Muscle layer of colon (tissue), 2 donors: ENCODE results near the gene CNDP1.

ENCODE experiments used
- H3K27ac ChIP-seq: one replicate; pipeline ENCODE4 v1.7.0; 2013; ENCODE audit warnings: low read depth, mild to moderate bottlenecking, low read length, moderate library complexity
- H3K27me3 ChIP-seq, 2 donors: one replicate each; pipeline ENCODE4 v1.7.0; 2013; ENCODE audit warnings: low read length in 2 of 2, mild to moderate bottlenecking in 2 of 2; ENCODE audit not compliant: insufficient read depth in 2 of 2, control insufficient read depth in 1 of 2
- H3K36me3 ChIP-seq: one replicate; pipeline ENCODE4 v1.7.0; 2013; ENCODE audit warnings: mild to moderate bottlenecking, low read length; ENCODE audit not compliant: insufficient read depth
- H3K4me1 ChIP-seq: one replicate; pipeline ENCODE4 v1.7.0; 2013; ENCODE audit warnings: mild to moderate bottlenecking, low read length; ENCODE audit not compliant: insufficient read depth
- H3K4me3 ChIP-seq, 2 donors: one replicate each; pipeline ENCODE4 v1.7.0; 2013; ENCODE audit warnings: low read length in 2 of 2, low read depth in 1 of 2, mild to moderate bottlenecking in 1 of 2, moderate library complexity in 1 of 2
- H3K9ac ChIP-seq: one replicate; pipeline ENCODE4 v1.7.0; 2013; ENCODE audit warnings: low read length
- H3K9me3 ChIP-seq: one replicate; pipeline ENCODE4 v1.7.0; 2013; ENCODE audit warnings: mild to moderate bottlenecking, low read length
- donor health status: abdominal sarcoma.
- donor health status: Adenocarcinoma of cecum.

Gene CNDP1

DNA sequence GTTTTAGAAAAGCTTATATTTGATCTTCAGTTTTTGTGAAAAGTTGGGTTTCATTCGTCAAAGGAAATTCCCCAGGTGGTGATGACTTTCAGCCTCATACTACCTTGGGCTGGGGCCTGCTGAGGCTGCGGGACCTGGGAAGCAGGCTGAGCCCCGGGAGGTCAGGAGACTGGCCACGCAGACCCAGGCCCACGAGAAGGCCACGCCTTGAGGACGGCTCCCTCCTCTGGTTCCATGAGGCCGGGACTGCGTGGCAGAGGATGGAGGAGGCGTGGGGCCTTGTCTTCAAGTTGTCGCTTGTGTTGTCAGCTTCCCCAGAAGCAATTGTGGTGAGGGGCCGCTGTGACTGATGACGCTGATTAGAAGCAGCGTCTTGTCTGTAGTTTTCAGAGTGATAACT is 26.4 kb upstream of the CNDP1 start:
- H3K27me3 ChIP-seq: no peaks in the 10 kb centered on the region
- no peak overlapping the region for H3K27ac ChIP-seq
- no peak overlapping the region for H3K9ac ChIP-seq
- H3K9me3 ChIP-seq: no peaks in the 10 kb centered on the region
- H3K4me3 ChIP-seq: no peak overlapping the region
- H3K4me1 ChIP-seq: peaks cover 4% of the 10 kb centered on the region
- H3K36me3 ChIP-seq: peaks cover 80% of the 10 kb centered on the region

DNA sequence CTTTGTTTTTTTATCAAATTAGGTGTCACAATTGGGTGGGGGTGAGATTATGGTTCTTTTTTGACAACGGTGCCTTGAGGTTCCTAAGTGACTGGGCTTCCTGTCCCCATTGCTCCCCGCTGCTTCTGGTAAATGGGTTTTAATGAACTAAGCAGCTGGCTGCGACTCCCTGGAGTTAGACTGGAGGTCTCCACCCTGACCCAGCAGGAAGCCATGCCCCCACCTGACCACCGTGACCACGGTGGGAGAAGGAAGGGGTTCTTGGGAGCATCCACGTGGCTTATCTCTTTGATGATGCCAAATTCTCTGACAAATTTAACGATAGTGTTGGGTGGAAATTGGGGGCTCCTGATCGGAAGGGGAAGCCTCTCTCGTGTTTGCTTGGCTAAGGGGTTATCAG is 25.9 kb upstream of the CNDP1 start:
- Histone ChIP-seq H3K27ac (no peak overlapping the region), H3K4me3 (no peak overlapping the region), H3K4me1 (peaks cover 4% of the 10 kb centered on the region), H3K27me3 (no peaks in the 10 kb centered on the region), H3K36me3 (peaks cover 80% of the 10 kb centered on the region), H3K9me3 (no peaks in the 10 kb centered on the region), H3K9ac (no peak overlapping the region)

DNA sequence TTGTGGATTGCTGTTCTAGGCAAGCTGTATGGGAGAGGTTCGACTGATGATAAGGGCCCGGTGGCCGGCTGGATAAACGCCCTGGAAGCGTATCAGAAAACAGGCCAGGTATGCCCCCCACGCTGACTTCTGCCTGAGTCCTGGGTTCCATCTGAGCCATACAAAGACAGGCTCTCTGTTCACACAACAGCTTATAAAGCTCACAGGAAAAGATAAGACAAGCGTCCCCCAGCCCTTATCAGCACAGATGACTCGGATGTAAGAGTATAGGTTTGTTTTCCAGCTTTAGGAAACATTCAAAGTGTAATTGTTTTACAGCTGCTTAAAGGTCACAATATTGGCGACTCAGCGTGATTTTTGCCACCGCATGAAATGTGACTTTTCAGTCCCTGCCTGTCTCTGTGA is 25.5 kb upstream of the CNDP1 start:
- H3K4me3 ChIP-seq: no peak overlapping the region
- H3K9me3 ChIP-seq: no peaks in the 10 kb centered on the region
- peaks cover 80% of the 10 kb centered on the region for H3K36me3 ChIP-seq
- H3K27me3 ChIP-seq: no peaks in the 10 kb centered on the region
- H3K27ac ChIP-seq: no peak overlapping the region
- peaks cover 4% of the 10 kb centered on the region for H3K4me1 ChIP-seq
- no peak overlapping the region for H3K9ac ChIP-seq

DNA sequence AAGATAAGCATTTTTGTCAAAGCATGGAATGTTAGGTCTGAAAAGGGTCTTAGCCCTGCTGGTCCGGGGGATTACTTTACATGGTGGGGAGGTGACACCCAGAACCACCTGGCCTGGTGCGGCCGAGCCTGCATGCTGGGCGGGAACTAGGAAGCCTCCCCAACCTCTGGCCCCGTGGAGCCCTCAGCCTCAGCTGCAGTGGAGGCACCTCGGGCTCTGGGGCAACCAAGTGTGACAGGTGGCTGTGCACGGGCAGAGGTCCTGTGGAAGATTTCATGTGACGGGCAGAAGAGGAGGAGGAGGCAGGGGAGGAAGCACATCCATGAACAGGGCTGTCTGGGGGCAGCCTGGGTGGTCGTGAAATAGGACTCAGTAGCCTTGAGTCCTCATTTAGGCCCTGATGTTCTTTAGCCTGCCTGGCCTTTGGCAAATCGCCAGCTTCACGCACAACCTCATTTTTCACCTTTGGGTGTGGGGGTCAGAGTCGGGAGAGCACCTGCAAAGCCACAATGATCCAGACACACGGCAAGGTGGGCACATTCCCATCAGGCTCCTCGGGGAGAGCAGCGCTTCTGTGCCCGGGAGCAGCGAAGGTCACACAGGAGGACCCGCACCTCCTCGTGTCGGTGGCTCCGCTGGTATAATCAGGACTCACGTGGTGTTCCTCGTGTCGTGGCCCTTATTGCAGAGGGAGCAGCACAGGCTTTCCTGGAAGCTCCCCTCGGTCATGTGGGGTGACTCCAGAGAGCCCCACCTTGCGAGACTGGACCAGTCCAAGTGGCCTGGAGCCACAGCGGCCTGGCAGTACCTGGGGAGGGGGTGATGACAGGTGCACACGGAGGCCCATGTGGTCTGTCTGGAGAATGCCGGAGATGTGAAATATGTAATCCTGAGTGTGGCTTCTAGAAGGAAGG is 24.2 kb upstream of the CNDP1 start:
- no peak overlapping the region for H3K27ac ChIP-seq
- H3K9ac ChIP-seq: no peak overlapping the region
- H3K4me1 ChIP-seq: peaks cover 4% of the 10 kb centered on the region
- H3K27me3 ChIP-seq: no peaks in the 10 kb centered on the region
- peaks cover 82% of the 10 kb centered on the region for H3K36me3 ChIP-seq
- H3K9me3 ChIP-seq: no peaks in the 10 kb centered on the region
- no peak overlapping the region for H3K4me3 ChIP-seq

DNA sequence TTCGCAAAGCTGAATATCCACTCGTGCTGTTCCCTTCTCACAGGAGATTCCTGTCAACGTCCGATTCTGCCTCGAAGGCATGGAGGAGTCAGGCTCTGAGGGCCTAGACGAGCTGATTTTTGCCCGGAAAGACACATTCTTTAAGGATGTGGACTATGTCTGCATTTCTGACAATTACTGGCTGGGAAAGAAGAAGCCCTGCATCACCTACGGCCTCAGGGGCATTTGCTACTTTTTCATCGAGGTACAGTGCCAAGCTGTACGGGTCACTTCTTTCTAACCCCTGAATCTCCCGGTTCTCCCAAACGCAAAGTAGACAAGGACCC is 23.6 kb upstream of the CNDP1 start:
- H3K9ac ChIP-seq: no peak overlapping the region
- H3K27me3 ChIP-seq: no peaks in the 10 kb centered on the region
- H3K4me3 ChIP-seq: no peak overlapping the region
- peaks cover 4% of the 10 kb centered on the region for H3K4me1 ChIP-seq
- H3K9me3 ChIP-seq: no peaks in the 10 kb centered on the region
- H3K36me3 ChIP-seq: peaks cover 88% of the 10 kb centered on the region
- no peak overlapping the region for H3K27ac ChIP-seq

DNA sequence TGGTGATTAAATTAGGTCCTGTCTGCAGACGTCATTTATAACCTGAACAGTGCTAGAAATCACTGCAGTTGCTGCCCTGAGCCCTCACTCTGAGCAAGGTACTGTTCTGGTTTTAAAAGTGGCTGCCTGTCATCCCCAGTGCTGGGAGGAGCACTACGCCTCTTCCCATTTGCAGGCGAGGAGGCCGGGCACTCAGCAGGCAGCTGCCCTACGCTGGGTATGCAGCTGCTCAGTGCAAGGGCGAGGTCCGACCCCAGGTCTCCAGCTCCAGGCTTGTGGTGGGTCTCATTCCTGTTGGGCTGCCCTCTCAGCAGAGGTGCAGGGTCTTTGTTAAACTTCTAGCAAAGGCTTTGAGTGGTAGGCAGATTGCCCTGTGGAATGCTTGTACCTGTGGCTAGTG is 22.5 kb upstream of the CNDP1 start:
- Histone ChIP-seq H3K27me3 (no peaks in the 10 kb centered on the region), H3K4me1 (peaks cover 4% of the 10 kb centered on the region), H3K4me3 (no peak overlapping the region), H3K27ac (no peak overlapping the region), H3K9ac (no peak overlapping the region), H3K9me3 (no peaks in the 10 kb centered on the region), H3K36me3 (peaks cover 94% of the 10 kb centered on the region)

DNA sequence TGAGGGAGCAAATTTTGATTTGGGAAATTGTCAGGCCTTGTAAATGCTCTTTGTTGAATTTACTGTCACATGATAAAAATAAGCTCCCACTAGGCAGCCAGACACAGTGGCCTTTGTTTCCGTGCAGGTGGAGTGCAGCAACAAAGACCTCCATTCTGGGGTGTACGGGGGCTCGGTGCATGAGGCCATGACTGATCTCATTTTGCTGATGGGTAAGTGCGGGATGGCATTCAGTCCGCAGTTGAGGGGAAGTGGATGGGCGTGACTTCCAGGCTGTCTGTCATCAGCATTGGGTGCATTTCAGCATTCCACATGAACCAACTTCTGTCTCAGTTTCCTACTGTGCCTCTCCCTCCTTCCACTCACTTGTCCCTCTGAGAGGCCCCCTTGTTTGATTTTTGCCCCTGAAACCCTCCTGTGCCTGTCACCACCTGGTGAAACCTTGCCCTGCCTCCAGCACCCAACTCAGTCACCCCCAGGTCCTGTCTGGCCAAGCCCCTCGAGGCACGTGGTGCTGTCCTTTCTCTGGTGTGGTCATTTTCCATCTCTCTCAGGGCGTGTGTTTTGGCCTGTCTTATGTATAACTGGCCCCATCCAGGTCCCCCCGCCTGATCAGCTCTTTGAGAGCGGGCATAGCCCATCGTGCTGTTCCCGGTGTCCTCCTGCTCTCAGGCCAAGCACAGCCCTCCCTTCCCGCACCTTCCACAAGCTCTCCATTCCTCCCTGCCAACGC is 21.8 kb upstream of the CNDP1 start:
- no peaks in the 10 kb centered on the region for H3K9me3 ChIP-seq
- peaks cover 94% of the 10 kb centered on the region for H3K36me3 ChIP-seq
- H3K27me3 ChIP-seq: no peaks in the 10 kb centered on the region
- H3K9ac ChIP-seq: no peak overlapping the region
- H3K4me3 ChIP-seq: no peak overlapping the region
- H3K27ac ChIP-seq: no peak overlapping the region
- no peaks in the 10 kb centered on the region for H3K4me1 ChIP-seq

DNA sequence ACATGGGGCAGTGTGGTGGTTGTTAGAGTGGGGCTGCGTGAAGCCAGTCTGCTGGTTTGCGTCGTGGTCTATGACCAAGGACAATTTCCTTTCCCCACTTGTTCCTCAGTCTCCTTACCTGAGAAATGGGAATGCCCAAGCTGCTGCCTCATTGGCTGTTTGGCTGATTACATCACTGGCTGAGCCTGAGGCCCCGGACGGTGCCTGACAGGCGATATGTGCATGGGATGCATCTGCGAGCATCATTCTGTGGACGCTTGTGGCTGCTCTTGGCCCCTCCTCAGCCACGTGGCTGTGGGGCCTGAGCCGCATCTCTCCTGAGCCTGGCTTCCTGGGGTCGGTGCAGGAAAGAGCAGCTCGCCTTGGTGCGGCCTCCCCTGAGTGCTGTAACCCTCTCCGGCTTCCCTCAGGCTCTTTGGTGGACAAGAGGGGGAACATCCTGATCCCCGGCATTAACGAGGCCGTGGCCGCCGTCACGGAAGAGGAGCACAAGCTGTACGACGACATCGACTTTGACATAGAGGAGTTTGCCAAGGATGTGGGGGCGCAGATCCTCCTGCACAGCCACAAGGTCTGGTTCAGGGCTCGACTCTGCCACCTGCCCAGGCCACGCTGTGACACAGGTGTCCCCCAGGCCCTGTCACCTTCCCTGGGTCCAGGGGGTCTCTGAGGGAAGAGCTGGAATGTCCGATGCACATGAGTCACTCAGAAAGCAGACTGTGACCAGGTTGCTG is 21.0 kb upstream of the CNDP1 start:
- no peaks in the 10 kb centered on the region for H3K27me3 ChIP-seq
- H3K36me3 ChIP-seq: peaks cover 92% of the 10 kb centered on the region
- no peaks in the 10 kb centered on the region for H3K9me3 ChIP-seq
- no peak overlapping the region for H3K4me3 ChIP-seq
- H3K27ac ChIP-seq: no peak overlapping the region
- no peaks in the 10 kb centered on the region for H3K4me1 ChIP-seq
- H3K9ac ChIP-seq: no peak overlapping the region

DNA sequence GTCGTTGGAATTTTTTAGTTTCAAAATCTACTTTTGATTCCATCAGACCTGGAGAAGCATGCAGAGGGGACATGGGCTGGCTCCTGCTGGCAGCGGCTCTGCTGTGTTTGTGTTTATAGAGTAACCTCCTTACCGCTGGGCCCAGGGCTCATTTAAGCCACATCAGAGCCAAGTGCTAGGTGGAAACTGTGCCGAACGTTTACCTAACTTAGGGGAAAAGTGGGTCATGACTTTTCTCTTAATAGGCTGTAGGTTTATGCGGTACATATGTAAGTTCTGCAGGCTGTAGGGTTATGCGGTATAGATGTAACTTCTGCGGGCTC is 20.5 kb upstream of the CNDP1 start:
- H3K36me3 ChIP-seq: peaks cover 92% of the 10 kb centered on the region
- no peak overlapping the region for H3K27ac ChIP-seq

DNA sequence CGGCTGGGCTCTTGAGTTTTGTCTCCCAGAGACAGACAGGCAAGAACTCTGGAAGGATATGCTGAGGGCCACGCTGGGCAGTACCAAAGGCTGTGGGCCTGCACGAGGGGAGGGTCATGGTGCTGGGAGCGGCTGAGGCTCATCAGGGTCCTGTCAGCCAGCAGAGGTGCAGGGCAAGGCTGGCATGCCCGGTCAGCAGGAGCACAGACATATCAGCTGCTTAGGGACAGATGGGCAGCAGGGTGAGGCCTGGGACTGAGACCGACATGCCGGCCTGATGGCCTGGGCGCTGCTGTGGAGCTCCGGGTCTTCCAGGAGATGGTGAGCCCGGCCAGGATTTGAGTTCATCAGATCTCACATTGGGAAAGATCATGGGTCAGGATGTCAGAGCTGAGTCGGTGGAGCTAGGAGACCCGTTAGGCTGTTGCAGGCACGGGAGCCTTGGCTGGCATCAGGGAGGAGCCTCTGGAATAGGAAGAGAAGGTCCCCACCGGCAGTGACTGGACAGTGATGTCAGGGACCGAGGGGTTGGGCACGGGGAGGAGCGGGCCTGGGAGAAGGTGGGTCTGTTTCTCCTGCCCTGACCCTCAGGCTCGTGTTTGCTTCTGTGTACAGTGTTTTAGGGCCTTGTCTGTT is 19.3 kb upstream of the CNDP1 start:
- Histone ChIP-seq H3K9me3 (no peaks in the 10 kb centered on the region), H3K4me3 (no peak overlapping the region), H3K9ac (no peak overlapping the region), H3K36me3 (peaks cover 96% of the 10 kb centered on the region), H3K27me3 (no peaks in the 10 kb centered on the region), H3K27ac (no peak overlapping the region), H3K4me1 (no peaks in the 10 kb centered on the region)

More for the DNA sequence above, 20.5 kb upstream of the CNDP1 start:
- Histone ChIP-seq H3K9me3 (no peaks in the 10 kb centered on the region), H3K4me3 (no peak overlapping the region), H3K4me1 (no peaks in the 10 kb centered on the region), H3K9ac (no peak overlapping the region), H3K27me3 (no peaks in the 10 kb centered on the region)

DNA sequence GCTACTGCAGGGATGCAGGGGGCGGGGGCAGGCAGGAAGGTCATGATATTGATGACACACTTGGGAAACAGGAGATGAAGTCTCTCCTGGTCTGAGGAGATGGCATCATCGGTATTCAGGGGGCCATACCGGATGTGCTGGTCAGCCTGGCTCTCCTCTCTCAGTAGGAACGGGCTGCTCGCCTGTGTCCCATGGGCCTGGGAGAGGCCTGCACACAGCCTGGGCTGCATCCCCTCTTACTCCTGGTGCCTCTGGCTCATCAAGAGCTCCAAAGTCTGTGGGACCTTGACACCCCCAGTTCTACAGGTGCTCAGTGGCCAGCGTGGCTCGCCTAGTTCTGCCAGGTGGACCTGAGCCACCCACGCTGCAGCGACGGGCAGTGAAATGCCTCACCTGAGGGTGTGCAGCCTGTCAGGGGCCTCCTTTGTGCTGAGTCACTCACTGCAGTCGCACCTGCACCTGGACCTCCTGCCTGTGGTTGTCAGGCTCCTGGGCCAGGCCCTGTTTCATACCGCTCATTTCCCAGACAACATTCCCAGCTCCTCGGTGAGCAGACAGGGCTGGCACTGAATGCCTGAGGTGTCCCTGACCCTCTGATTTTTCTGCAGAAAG is 18.6 kb upstream of the CNDP1 start:
- no peaks in the 10 kb centered on the region for H3K4me1 ChIP-seq

More for the DNA sequence above, 18.6 kb upstream of the CNDP1 start:
- no peak overlapping the region for H3K4me3 ChIP-seq
- no peaks in the 10 kb centered on the region for H3K27me3 ChIP-seq
- peaks cover 96% of the 10 kb centered on the region for H3K36me3 ChIP-seq
- H3K27ac ChIP-seq: no peak overlapping the region
- no peak overlapping the region for H3K9ac ChIP-seq
- H3K9me3 ChIP-seq: no peaks in the 10 kb centered on the region
